Karpas-422 (cell line): ENCODE results near the gene SLC33A1. TPM values are rescaled to one million over a fixed set of nuclear protein-coding genes. Genes with fewer than 3 reads are reported as not detected.
A peak's percentile ranks its signal among the peaks of the same experiment; 100 is the strongest.
"Not testable (repeated sequence)": the region's sequence is repeated elsewhere in the genome, so short reads cannot be mapped to it uniquely, and the experiment has no call there.

Experiments used
- DNase-seq: peaks from one replicate; pipeline ENCODE4 v3.0.0-alpha.2; 2015
- H2AFZ ChIP-seq: fragments of 200-600 bp; sonication (generic); 2 replicates; pipeline ENCODE4 v1.6.1; 2014; ENCODE audit warnings: antibody characterized with exemption, low read length, mixed read lengths
- H3K27ac ChIP-seq: fragments of 200-600 bp; sonication (generic); 2 replicates; pipeline ENCODE4 v1.5.1; 2014; ENCODE audit warnings: mild to moderate bottlenecking, low read length, moderate library complexity
- H3K27me3 ChIP-seq: fragments of 200-600 bp; sonication (generic); 2 replicates; pipeline ENCODE4 v1.6.1; 2014; ENCODE audit warnings: low read length, mixed read lengths
- H3K36me3 ChIP-seq: fragments of 200-600 bp; sonication (generic); 2 replicates; pipeline ENCODE4 v1.6.1; 2014; ENCODE audit warnings: low read length, mixed read lengths; ENCODE audit not compliant: insufficient read depth
- H3K4me1 ChIP-seq: fragments of 200-600 bp; sonication (generic); 2 replicates; pipeline ENCODE4 v1.6.1; 2014; ENCODE audit warnings: mild to moderate bottlenecking, low read length, mixed read lengths
- H3K4me2 ChIP-seq: fragments of 200-600 bp; sonication (generic); 2 replicates; pipeline ENCODE4 v1.6.1; 2014; ENCODE audit warnings: low read length, low read depth, mild to moderate bottlenecking; ENCODE audit not compliant: poor library complexity, severe bottlenecking
- H3K4me3 ChIP-seq: fragments of 200-600 bp; sonication (generic); 2 replicates; pipeline ENCODE4 v1.5.1; 2014; ENCODE audit warnings: mild to moderate bottlenecking, antibody characterized with exemption, low read length, mixed read lengths
- H3K79me2 ChIP-seq: fragments of 200-600 bp; sonication (generic); 2 replicates; pipeline ENCODE4 v1.6.1; 2014; ENCODE audit warnings: mild to moderate bottlenecking, low read length, mixed read lengths
- H3K9ac ChIP-seq: fragments of 200-600 bp; sonication (generic); 2 replicates; pipeline ENCODE4 v1.6.0; 2014; ENCODE audit warnings: low read length
- H3K9me2 ChIP-seq: fragments of 200-600 bp; sonication (generic), shearing (Covaris generic); replicated peaks from 2 replicates; pipeline ENCODE4 v1.6.0; 2014; ENCODE audit warnings: mild to moderate bottlenecking, low read length, moderate library complexity; ENCODE audit not compliant: insufficient read depth
- H3K9me3 ChIP-seq: fragments of 300-700, 200-600 bp; sonication (generic); 2 replicates; pipeline ENCODE4 v1.6.1; 2014; ENCODE audit warnings: low read length, mixed read lengths
- H4K20me1 ChIP-seq: fragments of 200-600 bp; sonication (generic); 2 replicates; pipeline ENCODE4 v1.6.1; 2014; ENCODE audit warnings: mild to moderate bottlenecking, antibody characterized with exemption, low read length, low read depth; ENCODE audit not compliant: insufficient read depth
- total RNA-seq: library from RNA; depleted of rRNA; stranded (reverse); fragments of >200 nt; shearing (Covaris generic); gene quantifications from 2 replicates; pipeline ENCODE4 v1.2.3, GENCODE V29; 2014; ENCODE audit warnings: low replicate concordance

The SLC33A1 gene
- total RNA-seq, 1 experiment from 2014 or later: 54.6 TPM

DNA sequence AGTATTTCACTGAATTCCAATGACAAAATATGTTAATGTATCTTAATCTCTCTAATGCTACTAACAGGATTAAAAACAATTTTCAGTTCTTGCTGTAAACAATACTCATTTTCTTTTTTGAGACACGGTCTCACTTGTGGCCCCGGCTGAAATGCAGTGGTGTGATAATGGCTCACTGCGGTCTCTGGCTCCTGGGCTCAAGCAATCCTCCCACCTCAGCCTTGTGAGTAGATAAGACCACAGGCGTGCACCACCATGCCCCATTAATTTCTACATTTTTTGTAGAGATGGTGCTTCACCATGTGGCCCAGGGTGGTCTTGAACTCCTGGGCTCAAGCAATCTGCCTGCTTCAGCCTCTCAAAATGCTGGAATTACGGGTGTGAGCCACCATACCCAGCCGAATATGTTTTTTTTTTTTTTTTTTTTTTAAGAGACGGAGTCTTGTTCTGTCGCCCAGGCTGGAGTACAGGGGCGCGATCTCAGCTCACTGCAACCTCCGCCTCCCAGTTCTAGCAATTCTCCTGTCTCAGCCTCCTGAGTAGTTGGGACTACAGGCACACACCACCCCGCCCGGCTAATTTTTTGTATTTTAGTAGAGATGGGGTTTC is 25.6 kb downstream of the SLC33A1 start:
- H3K4me3 ChIP-seq, H3K4me2 ChIP-seq, H2AFZ ChIP-seq, H3K27ac ChIP-seq, H3K27me3 ChIP-seq, DNase-seq, H3K9me2 ChIP-seq, H3K9ac ChIP-seq, H3K9me3 ChIP-seq, H4K20me1 ChIP-seq, H3K4me1 ChIP-seq: not testable (repeated sequence)
- H3K36me3 ChIP-seq: peaks cover 13% of the 10 kb centered on the region; the same call in 1 of the 2 replicates
- H3K79me2 ChIP-seq: peaks cover 12% of the 10 kb centered on the region; the same call in 1 of the 2 replicates

DNA sequence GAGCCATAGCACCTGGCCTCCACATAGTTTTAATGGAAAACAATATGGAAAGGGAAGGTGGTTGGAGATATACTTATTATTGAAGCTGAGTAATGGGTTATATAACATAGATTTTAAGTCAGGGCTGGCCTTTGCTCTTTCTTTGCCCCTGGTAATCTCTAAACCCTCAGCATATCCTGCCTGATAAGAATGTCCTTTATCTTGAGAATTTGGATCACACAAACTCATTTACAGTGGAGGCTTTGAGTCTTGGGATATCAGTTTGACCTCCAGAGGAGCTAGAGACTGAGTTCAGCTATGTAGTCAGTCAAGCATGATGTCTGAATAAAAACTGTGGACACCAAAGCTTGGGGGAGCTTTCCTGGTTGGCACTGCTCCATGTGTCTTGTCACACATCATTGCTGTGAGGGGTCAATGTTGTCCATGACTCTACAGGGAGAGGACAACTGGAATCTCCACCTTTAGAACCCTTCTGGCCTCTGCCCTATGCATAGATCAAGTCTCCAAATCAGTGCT is 39.1 kb downstream of the SLC33A1 start:
- Histone ChIP-seq H2AFZ (no peak overlapping the region), H4K20me1 (no peaks in the 10 kb centered on the region), H3K4me2 (no peak overlapping the region), H3K79me2 (no peaks in the 10 kb centered on the region), H3K27me3 (no peaks in the 10 kb centered on the region), H3K4me1 (no peaks in the 10 kb centered on the region), H3K27ac (no peak overlapping the region), H3K36me3 (no peaks in the 10 kb centered on the region), H3K9me3 (no peaks in the 10 kb centered on the region), H3K9ac (no peak overlapping the region), H3K9me2 (no peaks in the 10 kb centered on the region), H3K4me3 (no peak overlapping the region)
- no peak for DNase-seq

DNA sequence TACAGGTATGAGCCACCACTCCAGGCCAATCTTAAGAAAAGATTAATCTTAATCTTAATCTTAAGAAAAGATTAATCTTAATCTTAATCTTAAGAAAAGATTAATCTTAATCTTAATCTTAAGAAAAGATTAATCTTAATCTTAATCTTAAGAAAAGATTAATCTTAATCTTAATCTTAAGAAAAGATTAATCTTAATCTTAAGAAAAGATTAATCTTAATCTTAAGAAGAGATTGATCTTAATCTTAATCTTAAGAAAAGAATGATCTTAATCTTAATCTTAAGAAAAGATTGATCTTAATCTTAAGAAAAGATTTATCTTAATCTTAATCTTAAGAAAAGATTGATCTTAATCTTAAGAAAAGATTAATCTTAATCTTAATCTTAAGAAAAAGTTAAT is 41.0 kb downstream of the SLC33A1 start:
- H3K79me2 ChIP-seq, H2AFZ ChIP-seq, H3K36me3 ChIP-seq, H3K27ac ChIP-seq, H3K9me3 ChIP-seq, H3K9me2 ChIP-seq, H3K9ac ChIP-seq, H3K27me3 ChIP-seq, H3K4me3 ChIP-seq, H3K4me1 ChIP-seq, H3K4me2 ChIP-seq, DNase-seq, H4K20me1 ChIP-seq: not testable (repeated sequence)

DNA sequence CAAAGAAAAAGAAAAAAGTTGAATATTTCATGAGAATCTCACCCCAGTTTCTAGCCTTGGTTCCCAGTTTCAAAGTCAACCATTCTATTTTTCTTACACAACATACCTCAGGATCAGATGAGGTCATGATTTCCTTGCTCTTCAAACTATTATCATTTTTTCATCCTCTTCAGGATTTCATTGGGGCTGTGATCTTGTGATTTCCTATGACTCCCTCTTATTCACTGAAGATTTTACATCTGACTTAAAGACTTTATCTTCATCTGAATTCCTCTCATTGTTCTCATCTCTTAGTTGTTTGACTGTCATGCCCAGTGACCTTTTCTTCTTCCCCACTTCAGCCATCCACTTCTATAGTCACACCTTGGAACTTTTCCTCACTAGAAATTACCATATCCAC is 45.0 kb downstream of the SLC33A1 start:
- Histone ChIP-seq H3K4me2 (no peak overlapping the region), H3K4me1 (peaks cover 15% of the 10 kb centered on the region), H3K9me3 (no peaks in the 10 kb centered on the region), H3K79me2 (peaks cover 4% of the 10 kb centered on the region; the same call in 1 of the 2 replicates), H3K36me3 (no peaks in the 10 kb centered on the region), H2AFZ (no peak overlapping the region), H3K4me3 (no peak overlapping the region), H3K27ac (no peak overlapping the region), H3K9me2 (no peaks in the 10 kb centered on the region), H4K20me1 (no peaks in the 10 kb centered on the region), H3K9ac (no peak overlapping the region), H3K27me3 (no peaks in the 10 kb centered on the region)
- no peak for DNase-seq

DNA sequence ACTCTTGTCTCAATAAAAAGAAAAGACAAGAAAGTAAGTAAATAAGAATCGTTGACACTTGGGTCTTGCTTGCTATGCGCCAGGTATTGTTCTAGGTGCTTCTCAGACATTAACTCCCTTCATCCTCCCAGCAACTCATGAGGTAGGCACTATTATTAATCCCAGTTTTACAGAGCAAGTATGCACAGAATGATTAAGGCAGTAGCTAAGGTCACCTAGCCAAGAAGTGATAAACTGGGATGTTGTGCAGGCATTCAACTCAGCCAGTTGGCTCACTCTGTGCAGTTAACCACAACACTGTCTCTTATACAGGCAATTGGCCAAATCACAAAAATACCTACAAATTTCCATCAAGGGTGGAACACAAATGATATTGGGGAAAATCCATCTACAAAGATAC is 46.4 kb downstream of the SLC33A1 start:
- Histone ChIP-seq H3K9me2 (no peaks in the 10 kb centered on the region), H2AFZ (no peak overlapping the region), H3K4me3 (no peak overlapping the region), H3K27me3 (no peaks in the 10 kb centered on the region), H3K4me2 (no peak overlapping the region), H3K4me1 (peaks cover 15% of the 10 kb centered on the region), H3K9me3 (no peaks in the 10 kb centered on the region), H3K9ac (no peak overlapping the region), H3K36me3 (peaks cover 2% of the 10 kb centered on the region; the same call in 1 of the 2 replicates), H4K20me1 (no peaks in the 10 kb centered on the region), H3K79me2 (peaks cover 4% of the 10 kb centered on the region; the same call in 1 of the 2 replicates), H3K27ac (no peak overlapping the region)
- DNase-seq: no peak

DNA sequence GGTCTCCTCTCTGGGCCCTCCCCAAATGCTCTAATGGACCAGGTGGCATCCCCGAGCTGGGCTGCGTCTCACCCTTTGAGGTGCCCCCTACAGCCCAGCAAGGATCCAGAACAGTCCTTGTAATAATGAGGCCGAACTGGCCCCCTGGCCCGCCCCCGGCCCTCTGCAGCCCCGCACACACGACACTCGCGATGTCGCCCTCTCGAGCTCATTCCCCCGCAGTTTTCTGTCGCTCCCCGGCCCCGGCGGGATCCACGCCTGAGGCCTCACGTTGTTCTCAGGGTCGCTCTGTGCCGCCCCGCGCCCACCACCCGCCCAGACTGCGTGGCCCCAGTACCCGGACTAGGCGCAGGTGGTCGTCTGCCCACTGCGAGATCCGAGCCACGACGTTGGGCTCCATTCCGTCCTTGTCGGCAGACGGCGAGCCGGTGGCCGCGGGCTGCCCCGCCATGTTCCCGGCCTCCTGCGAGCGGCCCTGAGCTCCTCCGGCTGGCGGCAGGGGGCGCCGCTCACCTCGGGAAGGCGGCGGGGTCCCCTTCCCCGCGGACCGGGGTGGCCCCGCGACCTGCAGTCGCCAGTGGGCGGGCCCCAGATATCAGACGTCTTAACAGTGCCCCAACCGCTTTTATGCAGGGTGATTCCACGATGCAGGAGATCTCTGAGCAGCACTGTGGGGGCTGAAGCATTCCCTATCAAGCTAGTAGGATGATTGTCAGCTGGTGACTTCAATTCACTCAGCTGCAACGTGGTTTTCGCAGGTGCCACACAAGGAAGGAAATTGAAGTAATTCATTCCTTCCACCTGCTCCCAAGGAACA is 48.2 kb downstream of the SLC33A1 start, which contains the start of gene C3orf33:
TSS of gene C3orf33 (minus strand) at position 477 of the 817 bp plus-strand sequence. CDS start at position 451, 26 bp downstream.
- Histone ChIP-seq H3K9me2 (no peaks in the 10 kb centered on the region), H3K27me3 (no peaks in the 10 kb centered on the region), H3K27ac (peak within 1 kb of the TSS; percentile 56; the same call in 1 of the 2 replicates), H3K4me3 (peak within 1 kb of the TSS; percentile 100), H4K20me1 (no peaks in the 10 kb centered on the region), H2AFZ (peak within 1 kb of the TSS; percentile 100), H3K4me2 (peak within 1 kb of the TSS; percentile 99), H3K79me2 (peaks cover 4% of the 10 kb centered on the region; the same call in 1 of the 2 replicates), H3K9ac (peak within 1 kb of the TSS; percentile 99), H3K4me1 (peaks cover 15% of the 10 kb centered on the region), H3K9me3 (no peaks in the 10 kb centered on the region), H3K36me3 (peaks cover 4% of the 10 kb centered on the region; the same call in 1 of the 2 replicates)
- DNase-seq: peak; percentile 90

DNA sequence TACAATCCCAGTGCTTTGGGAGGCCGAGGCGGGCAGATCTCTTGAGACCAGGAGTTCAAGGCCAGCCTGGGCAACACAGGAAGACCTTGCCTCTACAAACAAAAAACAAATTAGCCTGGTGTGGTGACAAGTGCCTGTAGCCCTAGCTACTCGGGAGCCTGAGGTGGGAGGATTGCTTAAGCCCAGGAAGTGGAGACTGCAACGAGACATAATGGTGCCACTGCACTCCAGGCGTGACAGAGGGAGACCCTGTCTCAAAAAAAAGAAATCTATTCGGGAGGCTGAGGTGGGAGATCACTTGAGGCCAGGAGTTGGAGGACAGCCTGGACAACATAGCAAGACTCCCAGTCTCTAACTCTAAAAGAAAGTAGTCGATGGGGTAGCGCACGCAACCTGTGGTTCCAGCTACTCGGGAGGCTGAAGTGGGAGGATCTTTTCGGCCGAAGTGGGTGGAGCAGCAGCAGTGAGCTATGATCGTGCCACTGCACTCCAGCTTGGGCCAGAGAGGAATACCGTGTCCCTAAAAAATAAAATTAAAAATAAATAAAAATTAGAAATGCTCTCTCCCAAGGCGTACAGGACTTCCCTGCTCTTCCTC is 48.9 kb downstream of the SLC33A1 start:
- DNase-seq: peak; percentile 80
- Histone ChIP-seq H3K4me2 (peak overlapping the region; percentile 99), H3K27ac (peak overlapping the region; percentile 56; the same call in 1 of the 2 replicates), H3K36me3 (peaks cover 4% of the 10 kb centered on the region; the same call in 1 of the 2 replicates), H3K4me1 (peaks cover 15% of the 10 kb centered on the region), H4K20me1 (no peaks in the 10 kb centered on the region), H3K9me2 (no peaks in the 10 kb centered on the region), H3K4me3 (peak overlapping the region; percentile 100), H2AFZ (peak overlapping the region; percentile 100), H3K9me3 (no peaks in the 10 kb centered on the region), H3K79me2 (peaks cover 4% of the 10 kb centered on the region; the same call in 1 of the 2 replicates), H3K9ac (peak overlapping the region; percentile 99), H3K27me3 (no peaks in the 10 kb centered on the region)

DNA sequence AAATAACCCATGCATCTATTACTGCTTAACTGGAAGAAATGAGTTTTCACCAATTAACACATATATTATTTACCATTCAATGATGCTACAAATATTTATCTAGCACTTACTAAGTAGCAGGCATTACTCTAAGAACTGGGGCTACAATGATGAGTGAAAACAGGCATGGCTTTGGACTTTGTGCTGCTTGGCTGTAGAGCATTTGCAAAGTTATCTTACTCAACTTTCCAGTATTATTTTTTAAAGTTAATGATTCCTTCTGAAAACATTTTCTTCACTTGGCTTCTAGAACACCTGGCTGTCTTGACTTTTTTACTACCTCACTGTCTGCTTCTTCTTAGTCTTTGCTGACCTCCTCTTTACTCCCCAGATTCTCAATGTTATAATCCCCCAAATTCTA is 49.9 kb downstream of the SLC33A1 start:
- Histone ChIP-seq H3K9me3 (no peaks in the 10 kb centered on the region), H4K20me1 (no peaks in the 10 kb centered on the region), H3K9me2 (no peaks in the 10 kb centered on the region), H3K79me2 (peaks cover 4% of the 10 kb centered on the region; the same call in 1 of the 2 replicates), H3K36me3 (peaks cover 8% of the 10 kb centered on the region; the same call in 1 of the 2 replicates), H3K4me1 (peaks cover 15% of the 10 kb centered on the region), H2AFZ (no peak overlapping the region), H3K27ac (no peak overlapping the region), H3K4me3 (no peak overlapping the region), H3K27me3 (no peaks in the 10 kb centered on the region), H3K4me2 (peak overlapping the region; percentile 99), H3K9ac (no peak overlapping the region)
- no peak for DNase-seq
